GM12878 (cell line): Measurements from ENCODE around the gene HMX2.

ENCODE experiments used
- CREM ChIP-seq: IDR thresholded peaks from 2 replicates; pipeline ENCODE4 v1.6.1; 2014; ENCODE audit warnings: antibody characterized with exemption, low read depth
- CTCF ChIP-seq, 3 experiments: IDR thresholded peaks in 2 of 3; conservative IDR thresholded peaks in 1 of 3; 2 replicates each; pipeline ENCODE4 v1.5.1; 2011; ENCODE audit warnings: low read depth in 3 of 3, low read length in 3 of 3, mild to moderate bottlenecking in 3 of 3, control low read depth in 2 of 3, moderate library complexity in 2 of 3, inconsistent platforms in 1 of 3, mixed read lengths in 1 of 3; ENCODE audit not compliant: control insufficient read depth in 2 of 3, insufficient read depth in 1 of 3; ENCODE audit errors: extremely low read depth in 1 of 3
- EZH2 ChIP-seq: IDR thresholded peaks from 2 replicates; pipeline ENCODE4 v1.6.1; 2012; ENCODE audit warnings: low read depth, mild to moderate bottlenecking, control low read depth, inconsistent platforms, low read length, borderline replicate concordance; ENCODE audit not compliant: control insufficient read depth
- GABPA ChIP-seq: IDR thresholded peaks from 2 replicates; pipeline ENCODE4 v1.6.1; 2014; ENCODE audit warnings: antibody characterized with exemption, low read depth, mild to moderate bottlenecking, inconsistent platforms
- HDGF ChIP-seq: fragments of 450-650 bp; IDR thresholded peaks from 2 replicates; pipeline ENCODE4 v1.6.1; 2016; ENCODE audit warnings: antibody characterized with exemption
- MAX ChIP-seq: IDR thresholded peaks from 2 replicates; pipeline ENCODE4 v1.6.1; 2012; ENCODE audit warnings: low read depth, low read length, improper control_type of control experiment
- MEF2A ChIP-seq: IDR thresholded peaks from 2 replicates; pipeline ENCODE4 v1.6.1; 2011; ENCODE audit warnings: low read depth, mild to moderate bottlenecking, low read length, moderate library complexity; ENCODE audit not compliant: insufficient read depth
- MYB ChIP-seq: fragments of 150-350 bp; IDR thresholded peaks from 2 replicates; pipeline ENCODE4 v1.6.1; 2014; ENCODE audit warnings: mild to moderate bottlenecking, low read depth, low read length, borderline replicate concordance
- PKNOX1 ChIP-seq: fragments of 450-650 bp; IDR thresholded peaks from 2 replicates; pipeline ENCODE4 v1.6.1; 2016; ENCODE audit warnings: mild to moderate bottlenecking
- REST ChIP-seq: IDR thresholded peaks from 2 replicates; pipeline ENCODE4 v1.6.1; 2012; ENCODE audit warnings: mild to moderate bottlenecking, low read depth, low read length
- SIN3A ChIP-seq: IDR thresholded peaks from 2 replicates; pipeline ENCODE4 v1.6.1; 2012; ENCODE audit warnings: low read depth, low read length, improper control_type of control experiment
- SUZ12 ChIP-seq: fragments of 200-600 bp; sonication (generic); IDR thresholded peaks from one replicate; pipeline ENCODE4 v1.6.1; 2018; ENCODE audit warnings: antibody characterized with exemption, mild to moderate bottlenecking; ENCODE audit not compliant: unreplicated experiment
- YY1 ChIP-seq: IDR thresholded peaks from 2 replicates; pipeline ENCODE4 v1.6.1; 2011; ENCODE audit warnings: low read depth, mild to moderate bottlenecking, low read length

- no peak for TF ChIP-seq CREM
- no peak for TF ChIP-seq MYB
- no peak for TF ChIP-seq HDGF
- TF ChIP-seq CTCF (IDR thresholded peaks at IDR 0.05 in 2 of 3, conservative IDR thresholded peaks at IDR 0.05 in 1 of 3; ENCODE audit: control insufficient read depth in 2 of 3, extremely low read depth in 1 of 3, insufficient read depth in 1 of 3, low read depth in 3 of 3, low read length in 3 of 3), result no peak
- no peak for TF ChIP-seq MAX
- no peak for TF ChIP-seq PKNOX1
- peak; percentile 81 for TF ChIP-seq YY1
- no peak for TF ChIP-seq REST
- TF ChIP-seq SUZ12, result no peak
- no peak for TF ChIP-seq MEF2A
- no peak for TF ChIP-seq GABPA
- TF ChIP-seq EZH2, result no peak
- no peak for TF ChIP-seq SIN3A
Measured at GRCh38 chr10:123149568-123150270, 1.8 kb downstream of the HMX2 start.
